Activated T-helper 1 cell treated with Interleukin-2 at 50 U/mL for 16 hours (primary cell): ENCODE results near the gene KLHL6.
"Not testable (repeated sequence)": the region's sequence is repeated elsewhere in the genome, so short reads cannot be mapped to it uniquely, and the experiment has no call there.

Experiments used
- DNase-seq: peaks from one replicate; pipeline ENCODE4 v3.0.0-alpha.2; 2020; ENCODE audit warnings: low read depth

KLHL6 gene, protein sequence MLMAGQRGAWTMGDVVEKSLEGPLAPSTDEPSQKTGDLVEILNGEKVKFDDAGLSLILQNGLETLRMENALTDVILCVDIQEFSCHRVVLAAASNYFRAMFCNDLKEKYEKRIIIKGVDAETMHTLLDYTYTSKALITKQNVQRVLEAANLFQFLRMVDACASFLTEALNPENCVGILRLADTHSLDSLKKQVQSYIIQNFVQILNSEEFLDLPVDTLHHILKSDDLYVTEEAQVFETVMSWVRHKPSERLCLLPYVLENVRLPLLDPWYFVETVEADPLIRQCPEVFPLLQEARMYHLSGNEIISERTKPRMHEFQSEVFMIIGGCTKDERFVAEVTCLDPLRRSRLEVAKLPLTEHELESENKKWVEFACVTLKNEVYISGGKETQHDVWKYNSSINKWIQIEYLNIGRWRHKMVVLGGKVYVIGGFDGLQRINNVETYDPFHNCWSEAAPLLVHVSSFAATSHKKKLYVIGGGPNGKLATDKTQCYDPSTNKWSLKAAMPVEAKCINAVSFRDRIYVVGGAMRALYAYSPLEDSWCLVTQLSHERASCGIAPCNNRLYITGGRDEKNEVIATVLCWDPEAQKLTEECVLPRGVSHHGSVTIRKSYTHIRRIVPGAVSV

DNA sequence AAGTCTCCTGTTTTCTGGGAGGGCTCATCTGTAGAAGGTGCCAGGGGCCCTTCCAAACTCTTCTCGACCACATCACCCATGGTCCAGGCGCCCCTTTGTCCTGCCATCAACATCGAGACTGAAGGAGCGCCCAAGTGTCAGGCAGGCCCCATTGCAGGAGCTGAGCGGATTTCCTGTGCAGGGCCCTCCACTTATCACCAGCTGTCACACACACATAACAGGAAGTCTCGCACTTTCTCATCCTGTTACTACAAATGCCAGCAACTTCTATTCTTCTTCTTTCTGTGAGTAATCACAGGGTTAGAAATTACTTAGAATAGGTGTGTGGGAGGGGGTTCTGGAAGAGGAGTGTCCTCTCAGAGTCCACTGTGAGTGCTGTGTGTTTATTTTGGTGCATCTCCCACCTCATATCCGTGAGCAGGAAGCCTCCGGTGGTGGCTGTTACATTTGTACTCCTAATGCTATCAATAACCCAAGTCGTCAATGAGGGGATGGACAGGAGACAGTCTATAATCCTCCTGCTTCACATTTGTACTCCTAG lies at the start of gene KLHL6:
KLHL6 (minus strand) TSS at position 166 of the 541 bp plus-strand sequence; CDS start at position 113, 53 bp downstream.
- DNase-seq, result peak; percentile 54

DNA sequence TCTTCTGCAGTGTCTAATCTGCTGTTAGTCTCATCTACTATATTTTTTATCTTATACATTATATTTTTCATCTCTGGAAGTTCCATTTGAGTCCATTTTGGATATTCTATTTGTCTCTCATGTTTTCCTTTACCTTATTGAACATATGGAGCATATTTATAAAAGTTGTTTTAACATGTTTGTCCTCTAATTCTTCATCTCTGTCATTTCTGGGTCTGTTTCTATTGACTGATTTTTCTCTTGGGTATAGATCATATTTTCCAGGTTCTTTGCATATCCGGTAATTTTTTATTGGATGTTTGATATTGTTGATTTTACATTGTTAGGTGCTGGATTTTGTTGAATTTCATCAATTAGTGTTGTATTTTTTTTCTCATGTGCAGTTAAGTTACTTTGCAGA lies 42.5 kb upstream of the KLHL6 start:
- no peak for DNase-seq

DNA sequence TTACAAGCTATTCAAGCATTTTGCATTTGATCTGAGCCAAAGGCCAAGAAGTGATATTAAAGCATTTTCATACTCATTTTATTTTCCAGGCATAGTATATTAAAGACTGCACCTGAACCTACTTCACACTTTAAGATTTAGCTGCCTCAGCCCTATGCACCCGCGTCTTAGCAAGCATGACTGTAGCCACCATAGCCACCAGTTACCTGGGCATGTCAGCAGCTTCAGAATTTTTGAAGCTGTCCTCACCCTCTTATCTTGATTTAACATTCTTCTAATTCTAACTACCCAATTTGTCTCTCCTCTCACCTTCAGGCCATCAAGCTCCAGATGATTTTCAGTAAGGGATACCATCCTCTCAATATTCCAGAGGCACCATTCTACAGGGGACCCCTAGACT lies 39.1 kb upstream of the KLHL6 start:
- DNase-seq, result no peak

DNA sequence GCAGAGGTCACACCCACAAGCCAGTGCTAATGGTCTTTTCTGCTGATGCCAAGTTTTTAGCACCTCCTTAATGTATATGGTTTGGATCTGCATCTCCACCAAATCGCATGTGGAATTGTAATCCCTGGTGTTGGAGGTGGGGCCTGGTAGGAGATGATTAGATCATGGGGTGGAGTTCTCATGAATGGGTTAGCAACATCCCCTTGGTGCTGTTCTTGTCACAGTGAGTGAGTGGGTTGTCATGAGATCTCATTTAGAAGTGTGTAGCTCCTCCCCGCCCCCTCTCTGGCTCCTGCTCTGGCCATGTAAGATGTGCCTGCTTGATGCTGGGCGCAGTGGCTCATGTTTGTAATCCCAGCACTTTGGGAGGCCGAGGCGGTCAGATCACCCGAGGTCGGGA lies 37.3 kb upstream of the KLHL6 start:
- DNase-seq, result no peak

DNA sequence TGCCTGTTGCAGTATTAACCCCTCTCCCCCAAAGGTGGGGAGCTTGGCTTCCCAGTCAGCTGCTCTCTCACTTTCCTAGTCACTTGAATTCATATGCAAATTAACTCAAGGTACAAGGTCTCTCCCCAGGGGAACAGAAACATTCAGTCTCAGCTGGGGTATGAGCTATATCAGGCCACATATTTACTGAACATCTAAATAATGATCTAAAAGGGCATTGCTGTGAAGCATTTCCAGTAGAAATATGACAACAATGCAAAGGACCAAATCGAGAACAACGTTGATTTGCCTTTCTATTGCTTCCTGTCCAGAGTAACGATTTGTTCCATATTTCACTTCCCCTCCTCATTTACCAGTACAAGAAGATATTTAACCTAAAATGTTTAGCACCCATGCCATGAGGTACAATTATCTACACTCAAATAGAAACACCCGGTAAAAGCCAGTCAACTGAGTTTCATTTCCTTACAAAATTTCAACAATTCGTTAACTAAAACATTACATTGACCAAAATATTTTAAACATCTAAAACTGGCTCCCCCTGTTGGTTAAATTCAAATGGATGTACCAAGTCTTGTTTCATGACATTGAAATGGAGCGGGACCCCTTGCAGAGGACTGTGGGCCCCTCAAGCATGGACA lies 36.5 kb upstream of the KLHL6 start:
- DNase-seq, result no peak

DNA sequence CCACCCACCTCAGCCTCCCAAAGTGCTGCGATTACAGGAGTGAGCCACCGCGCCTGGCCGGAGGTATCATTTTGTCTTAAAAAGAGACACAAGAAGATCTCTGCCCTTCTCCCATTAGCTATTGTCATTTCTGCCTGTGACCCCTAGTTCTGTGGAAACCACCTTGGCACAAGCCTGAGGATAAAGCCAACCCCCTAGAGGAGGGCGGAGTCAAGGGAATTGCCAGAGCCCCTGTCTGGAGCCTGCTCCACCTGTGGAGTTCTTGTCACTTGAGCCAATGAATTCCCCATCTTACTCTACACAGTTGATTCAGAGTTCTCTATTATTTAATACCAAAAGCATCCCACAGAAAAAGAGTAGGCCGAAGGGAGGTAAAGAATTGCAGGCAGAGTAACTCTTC lies 34.9 kb upstream of the KLHL6 start:
- no peak for DNase-seq

DNA sequence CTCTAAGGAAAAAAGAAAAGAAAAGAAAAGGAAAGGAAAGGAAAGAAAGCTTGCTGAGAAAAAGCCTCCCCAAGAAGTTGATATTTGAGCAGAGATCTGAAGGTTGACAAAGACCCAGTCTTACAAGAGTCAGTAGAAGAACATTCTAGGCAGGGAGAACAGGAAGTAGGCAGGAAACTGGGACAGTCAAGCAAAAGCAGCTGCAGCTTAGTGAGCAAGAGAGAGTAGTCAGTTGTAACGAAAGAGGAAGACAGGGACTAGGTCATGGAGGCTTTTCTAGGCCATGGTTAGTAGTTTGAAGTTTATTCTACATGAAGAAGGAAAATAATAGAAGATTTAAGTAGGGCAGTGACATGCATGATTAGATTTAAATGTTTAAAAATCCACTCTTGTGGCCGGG lies 31.8 kb upstream of the KLHL6 start:
- DNase-seq, result no peak

DNA sequence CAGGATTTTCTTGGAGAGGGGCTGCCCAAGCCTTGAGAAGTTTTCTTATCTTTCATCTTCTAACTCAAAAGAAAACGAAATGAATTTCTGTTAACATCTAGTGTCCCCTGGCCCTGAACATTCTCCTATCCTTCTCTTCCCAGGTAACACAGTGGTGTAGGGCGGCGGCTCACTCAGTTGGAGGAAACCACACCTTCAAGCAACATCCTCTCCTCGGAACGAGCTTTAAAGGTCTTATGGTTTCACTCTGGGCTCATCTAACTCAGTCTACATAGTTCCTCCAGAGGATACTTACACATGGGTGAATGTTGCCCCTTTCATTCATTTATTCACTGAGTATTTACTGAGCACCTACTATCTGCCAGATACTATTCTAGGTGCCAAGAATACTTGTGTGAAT lies 31.0 kb upstream of the KLHL6 start:
- peak; percentile 3 for DNase-seq

DNA sequence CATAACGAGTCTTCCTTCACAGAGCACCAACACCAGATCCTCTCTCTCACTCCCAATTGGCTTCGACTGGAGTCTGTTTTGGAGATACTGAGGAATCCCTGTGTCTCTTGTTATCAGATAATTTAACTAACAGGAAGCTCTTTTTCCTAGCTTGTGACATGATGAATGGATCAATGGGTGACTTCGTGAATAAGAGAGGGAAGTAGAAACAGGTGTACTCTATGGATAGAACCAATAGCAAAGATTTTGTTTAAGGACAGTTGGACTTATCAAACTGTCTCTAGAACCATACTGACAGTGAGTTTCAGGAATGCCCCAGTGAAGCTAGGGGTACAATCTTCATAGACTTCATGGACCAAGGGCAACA lies 29.4 kb upstream of the KLHL6 start:
- DNase-seq, result no peak

DNA sequence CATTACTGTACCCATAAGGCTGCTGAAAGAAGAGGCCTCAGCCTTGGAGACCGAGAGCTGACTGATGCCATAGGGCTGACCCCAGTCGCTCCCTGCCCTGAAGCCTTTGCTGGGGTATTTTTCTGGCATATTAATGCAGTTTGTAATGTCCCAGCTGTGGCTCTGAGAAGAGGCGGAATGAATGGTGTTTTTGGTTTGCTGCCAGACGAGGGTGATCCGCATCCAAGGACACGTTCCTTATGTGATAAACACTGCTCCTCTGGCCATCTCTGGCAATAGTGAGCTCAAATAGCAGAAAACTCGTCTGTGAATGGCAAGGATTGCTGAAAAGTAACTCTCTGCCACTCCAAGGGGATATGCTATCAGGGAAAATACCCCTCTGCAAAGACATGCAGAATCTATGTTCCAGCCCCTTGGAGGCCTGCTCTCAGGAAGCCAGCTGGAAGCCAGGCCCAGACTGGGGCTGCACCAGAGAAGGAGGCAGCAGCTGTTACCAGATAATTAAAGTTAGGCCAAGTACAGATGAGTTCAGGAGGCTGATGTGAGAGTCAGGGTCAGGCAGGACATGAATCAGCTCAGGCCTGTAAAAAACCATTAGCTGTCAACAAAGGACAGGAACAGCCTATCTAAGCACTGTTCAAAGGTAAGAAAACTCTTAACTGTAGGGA lies 28.9 kb upstream of the KLHL6 start:
- no peak for DNase-seq

DNA sequence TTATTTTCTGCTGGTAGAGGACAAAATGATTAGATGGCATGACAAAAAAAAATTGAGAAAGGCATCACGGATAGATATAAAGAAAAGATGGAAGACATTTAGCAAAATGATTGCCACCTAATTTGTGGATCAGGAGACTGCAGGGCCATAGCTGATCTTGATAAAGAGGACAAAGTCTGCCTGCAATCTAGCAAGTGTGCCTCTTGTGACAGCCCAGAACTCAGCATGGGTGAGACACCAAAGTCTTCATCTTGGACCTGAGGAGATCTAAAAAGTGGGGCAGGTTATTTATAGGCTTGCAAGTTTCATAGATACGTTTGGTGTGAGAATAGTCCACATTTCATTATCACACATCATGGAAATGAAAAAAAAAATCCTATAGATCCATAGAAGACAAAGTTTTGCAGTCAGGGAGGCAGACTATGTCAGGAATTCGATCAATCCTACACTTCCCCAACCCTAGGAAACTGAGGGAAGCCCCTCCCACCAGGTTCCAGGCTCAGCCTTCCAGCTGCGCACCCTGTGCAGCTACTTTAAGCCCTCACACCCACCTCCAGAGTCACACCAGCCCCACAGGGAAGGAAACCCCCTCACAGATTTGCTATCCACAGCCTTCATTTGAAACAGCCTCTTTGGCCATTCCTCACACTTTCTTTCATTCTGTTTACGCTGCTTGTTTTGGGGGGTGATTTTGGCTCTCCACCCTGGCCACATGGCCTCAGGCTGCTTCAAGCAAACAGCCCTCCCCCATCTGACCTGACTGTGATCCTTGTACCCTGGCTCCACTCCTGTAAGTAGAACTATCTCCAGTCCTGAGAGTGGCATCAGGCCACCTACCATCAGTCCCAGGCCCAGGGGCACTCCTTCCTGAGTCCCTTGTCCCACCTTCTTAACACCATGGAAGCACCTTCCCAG lies 28.1 kb upstream of the KLHL6 start:
- DNase-seq, result no peak

DNA sequence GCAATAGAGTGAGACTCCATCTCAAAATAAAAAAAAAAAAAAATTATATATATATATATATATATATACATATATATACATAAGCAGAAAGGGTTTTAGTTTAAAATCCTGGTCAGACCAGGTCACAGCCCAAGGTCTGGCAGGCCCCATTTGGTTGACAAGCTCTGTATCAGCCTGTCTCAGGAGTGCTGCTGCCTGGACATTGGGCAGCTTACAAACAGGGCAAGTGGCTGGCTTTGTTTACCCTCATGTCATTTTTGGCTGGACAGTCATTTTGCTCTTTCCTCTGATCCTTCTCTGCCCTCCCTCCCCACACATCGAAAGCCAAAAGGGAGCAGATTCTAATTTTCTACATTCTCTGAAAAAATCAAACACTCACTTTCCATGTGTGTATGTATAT lies 26.7 kb upstream of the KLHL6 start:
- DNase-seq, result no peak

DNA sequence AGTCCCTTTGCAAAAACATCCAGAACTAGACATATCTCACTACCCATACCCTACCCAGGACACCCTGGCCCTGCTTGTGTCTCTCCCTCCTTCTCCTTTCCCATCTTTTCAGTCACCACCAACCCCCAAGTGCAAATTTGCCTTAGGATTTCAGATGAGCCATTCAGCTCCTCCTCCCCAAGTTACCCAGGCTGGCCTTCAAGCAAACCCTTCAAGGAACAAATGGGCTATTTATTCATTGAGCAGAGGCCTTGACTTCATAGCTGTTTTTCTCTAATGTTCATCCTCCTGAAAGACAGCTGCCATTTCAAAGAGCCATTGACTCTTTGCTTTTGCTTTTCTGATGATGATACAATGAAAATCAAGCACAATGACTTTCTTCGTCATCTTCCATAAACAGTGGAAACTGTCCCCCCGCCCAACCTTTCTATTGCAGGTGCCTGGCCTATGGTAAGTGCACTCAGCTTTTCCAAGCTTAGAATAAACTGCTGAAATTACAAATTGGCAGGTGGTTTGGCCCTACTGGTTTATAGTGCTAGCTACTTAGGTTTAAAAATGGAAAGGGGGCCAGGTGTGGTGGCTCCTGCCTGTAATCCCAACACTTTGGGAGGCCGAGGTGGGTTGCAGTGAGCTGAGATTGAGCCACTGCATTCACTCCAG lies 26.1 kb upstream of the KLHL6 start:
- DNase-seq, result no peak

DNA sequence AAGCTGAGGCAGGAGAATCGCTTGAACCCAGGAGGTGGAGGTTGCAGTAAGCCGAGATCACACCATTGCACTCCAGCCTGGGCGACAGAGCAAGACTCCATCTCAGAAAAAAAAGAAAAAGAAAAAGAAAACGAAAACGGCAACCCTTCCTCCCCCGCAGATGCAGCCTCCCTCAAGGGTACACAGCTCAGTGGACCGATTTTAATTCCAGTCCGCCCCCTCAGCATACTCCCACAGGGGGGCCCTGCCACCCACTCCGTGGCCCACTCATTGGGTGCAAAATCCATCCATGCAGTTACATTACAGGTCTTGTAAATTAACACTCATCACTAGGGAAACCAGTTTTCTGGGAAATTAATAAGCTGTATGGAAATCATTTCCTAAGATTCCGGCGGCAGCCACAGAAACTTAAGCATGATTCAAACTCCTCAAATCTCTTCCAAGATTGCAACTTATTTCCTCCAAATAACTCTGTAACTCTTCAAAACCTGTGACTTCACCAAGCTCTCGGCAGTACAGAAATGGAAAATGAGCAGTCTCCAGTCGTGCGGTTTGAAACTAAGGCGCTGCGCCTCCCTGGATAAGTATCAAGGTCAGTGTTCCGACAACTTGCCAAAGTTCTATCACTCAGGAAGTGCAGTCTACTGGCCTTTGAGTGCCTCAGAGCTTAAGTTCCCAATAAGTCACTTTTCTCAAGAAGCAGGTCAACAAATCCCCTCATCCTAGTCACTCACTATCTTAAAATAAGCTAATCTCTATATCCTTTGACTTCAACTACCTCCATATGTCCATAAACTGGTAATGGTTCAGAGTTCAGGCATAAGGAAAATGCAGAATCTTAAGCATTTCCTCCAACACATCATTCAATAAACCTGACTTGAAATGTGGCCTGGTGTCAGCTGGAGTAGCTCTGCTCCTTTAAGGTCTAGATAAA lies 24.7 kb upstream of the KLHL6 start:
- DNase-seq, result no peak

DNA sequence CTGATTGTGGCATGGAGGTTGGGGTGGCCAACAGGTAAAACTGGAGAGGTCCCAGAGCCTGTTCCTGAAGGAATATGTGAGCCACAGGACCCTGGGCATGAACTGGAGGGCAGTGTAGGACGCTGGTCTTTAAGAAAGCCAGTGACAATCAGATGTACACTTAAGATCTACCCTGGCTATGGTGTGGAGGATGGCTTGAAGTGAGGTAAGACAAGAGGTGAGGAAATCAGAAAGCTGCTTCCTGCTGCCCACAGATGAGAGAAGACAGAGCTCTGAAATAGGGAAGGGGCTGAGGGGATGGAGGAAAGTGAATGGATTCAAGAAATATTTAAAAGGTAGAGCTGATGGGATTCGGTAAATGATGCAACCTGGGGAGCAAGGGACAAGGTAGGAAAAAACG lies 22.7 kb upstream of the KLHL6 start:
- DNase-seq, result no peak

DNA sequence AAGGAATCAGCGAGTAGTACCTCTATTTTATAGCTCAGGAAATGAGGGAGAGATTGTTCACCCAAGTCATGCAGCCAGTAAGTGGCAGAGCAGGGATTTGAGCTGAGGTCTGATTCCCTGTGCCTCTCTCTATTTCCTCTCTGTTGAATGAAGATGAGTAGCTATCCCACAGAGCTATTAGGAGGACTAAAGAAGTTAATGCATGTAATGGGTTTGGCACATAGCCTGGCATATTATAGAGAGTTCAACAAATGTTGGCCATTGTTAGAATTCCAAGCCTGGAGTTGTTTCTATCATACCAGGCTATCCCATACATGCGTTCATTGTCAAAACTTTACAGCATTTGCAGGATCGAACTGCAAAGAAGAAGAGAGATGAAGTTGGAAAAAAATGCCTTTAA lies 21.8 kb upstream of the KLHL6 start:
- no peak for DNase-seq

DNA sequence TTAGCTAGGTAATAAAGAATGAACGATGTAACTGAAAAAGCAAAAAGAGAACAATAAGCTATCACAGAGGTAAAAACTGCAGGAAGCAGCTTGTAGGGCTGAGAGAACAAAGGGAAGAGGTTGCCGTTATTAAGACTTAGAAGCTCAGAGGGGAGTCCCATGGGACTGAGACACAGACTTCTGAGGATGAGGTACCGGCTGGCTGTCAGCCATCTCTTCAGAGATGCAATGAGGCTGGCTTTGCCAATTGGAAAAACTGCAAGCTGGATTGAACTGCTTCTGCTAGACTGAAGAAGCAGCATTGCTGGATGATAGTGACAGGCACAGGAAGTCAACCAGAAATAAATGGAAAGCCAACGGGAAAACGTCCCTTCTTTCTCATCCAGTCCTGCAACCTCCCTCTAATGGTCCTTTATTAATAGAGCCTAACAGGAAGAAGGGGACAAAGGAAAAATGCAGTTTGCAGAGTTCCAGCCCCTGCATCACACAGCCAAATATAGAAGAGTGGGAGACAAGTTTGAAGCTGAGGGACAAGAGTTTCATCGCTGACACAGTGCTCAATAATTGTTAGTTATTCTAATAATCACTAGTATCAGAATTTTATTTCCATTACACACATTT lies 21.1 kb upstream of the KLHL6 start:
- no peak for DNase-seq

DNA sequence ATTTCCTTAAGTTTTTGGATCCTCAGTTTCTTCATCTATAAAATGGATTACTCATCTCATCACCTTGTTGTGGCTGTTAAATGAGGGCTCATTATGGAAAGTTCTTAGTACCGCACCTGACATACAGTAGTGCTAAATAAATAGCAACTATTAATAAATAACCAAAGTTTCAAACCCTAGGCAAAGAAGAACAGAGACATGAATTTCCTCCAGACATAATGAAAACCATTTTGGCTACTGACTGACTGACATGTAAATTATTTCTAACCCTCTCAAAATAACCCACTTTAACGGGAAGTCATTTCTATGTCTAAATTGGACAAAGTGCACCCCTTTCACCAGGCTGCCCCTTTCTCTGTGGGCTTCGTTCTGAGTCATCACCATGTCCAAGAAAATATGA lies 17.4 kb upstream of the KLHL6 start:
- no peak for DNase-seq

DNA sequence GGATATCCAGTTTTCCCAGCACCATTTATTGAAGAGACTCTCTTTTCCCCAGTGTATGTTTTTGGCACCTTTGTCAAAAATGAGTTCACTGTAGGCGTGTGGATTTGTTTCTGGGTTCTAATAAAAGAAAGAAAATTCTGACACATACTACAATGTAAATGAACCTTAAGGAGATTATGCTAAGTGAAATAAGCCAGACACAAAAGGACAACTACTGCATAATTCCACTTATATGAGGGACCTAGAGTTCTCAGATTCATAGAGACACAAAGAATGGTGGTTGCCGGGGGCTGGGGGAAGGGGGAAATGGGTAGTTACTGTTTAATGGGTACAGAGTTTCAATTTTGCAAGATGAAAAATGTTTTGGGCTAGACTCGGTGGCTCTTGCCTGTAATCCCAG lies 14.7 kb upstream of the KLHL6 start:
- not testable (repeated sequence) for DNase-seq
